ENCODE results near the gene NR6A1. TPM values are rescaled to one million over a fixed set of nuclear protein-coding genes. Genes with fewer than 3 reads are reported as not detected.

NR6A1 gene
- total RNA-seq, 1 experiment from 2014 or later = 97.7 TPM

- no peak for DNase-seq
- Histone ChIP-seq H3K27me3 (ENCODE audit: control insufficient read depth, insufficient read depth, low read length) (no peaks in the 10 kb centered on the region), H3K4me3 (ENCODE audit: insufficient read depth, low read depth, low read length) (no peak overlapping the region), H3K36me3 (replicated peaks; ENCODE audit: control insufficient read depth, insufficient read depth, low read length) (no peaks in the 10 kb centered on the region)
These were observed 212.2 kb downstream of the NR6A1 start for GRCh38 chr9:124558777-124559470.

GRCh38 chr9:124557895-124558294, 213.2 kb downstream of the NR6A1 start:
- H3K36me3 ChIP-seq (replicated peaks; ENCODE audit: control insufficient read depth, insufficient read depth, low read length) = no peaks in the 10 kb centered on the region
- H3K27me3 ChIP-seq (ENCODE audit: control insufficient read depth, insufficient read depth, low read length) = no peaks in the 10 kb centered on the region
- no peak for DNase-seq
- H3K4me3 ChIP-seq (ENCODE audit: insufficient read depth, low read depth, low read length) = no peak overlapping the region

- Histone ChIP-seq H3K4me3 (ENCODE audit: insufficient read depth, low read depth, low read length) (no peak overlapping the region), H3K36me3 (replicated peaks; ENCODE audit: control insufficient read depth, insufficient read depth, low read length) (no peaks in the 10 kb centered on the region), H3K27me3 (ENCODE audit: control insufficient read depth, insufficient read depth, low read length) (no peaks in the 10 kb centered on the region)
- no peak for DNase-seq
These were observed 216.1 kb downstream of the NR6A1 start for GRCh38 chr9:124555043-124555442.

GRCh38 chr9:124553738-124554137, 217.4 kb downstream of the NR6A1 start:
- Histone ChIP-seq H3K36me3 (replicated peaks; ENCODE audit: control insufficient read depth, insufficient read depth, low read length) (no peaks in the 10 kb centered on the region), H3K4me3 (ENCODE audit: insufficient read depth, low read depth, low read length) (no peak overlapping the region), H3K27me3 (ENCODE audit: control insufficient read depth, insufficient read depth, low read length) (no peaks in the 10 kb centered on the region)
- DNase-seq = no peak

DNA sequence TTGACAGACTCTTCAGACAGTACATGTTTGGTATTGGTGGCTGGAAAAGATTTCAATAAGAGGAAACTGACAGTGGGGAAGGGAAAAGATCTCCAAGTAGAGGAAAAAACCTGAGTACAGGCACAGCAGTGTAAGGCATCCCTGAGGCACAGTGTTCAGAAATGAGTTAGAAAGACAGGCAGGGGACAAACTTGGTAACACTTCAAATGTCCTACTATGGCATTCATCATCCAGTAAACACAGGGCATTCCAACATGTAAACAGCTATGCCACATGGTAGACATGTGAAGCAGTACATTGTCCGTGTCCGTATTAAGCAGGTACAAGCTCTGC, 218.9 kb downstream of the NR6A1 start:
- H3K27me3 ChIP-seq (ENCODE audit: control insufficient read depth, insufficient read depth, low read length) = no peaks in the 10 kb centered on the region

DNA sequence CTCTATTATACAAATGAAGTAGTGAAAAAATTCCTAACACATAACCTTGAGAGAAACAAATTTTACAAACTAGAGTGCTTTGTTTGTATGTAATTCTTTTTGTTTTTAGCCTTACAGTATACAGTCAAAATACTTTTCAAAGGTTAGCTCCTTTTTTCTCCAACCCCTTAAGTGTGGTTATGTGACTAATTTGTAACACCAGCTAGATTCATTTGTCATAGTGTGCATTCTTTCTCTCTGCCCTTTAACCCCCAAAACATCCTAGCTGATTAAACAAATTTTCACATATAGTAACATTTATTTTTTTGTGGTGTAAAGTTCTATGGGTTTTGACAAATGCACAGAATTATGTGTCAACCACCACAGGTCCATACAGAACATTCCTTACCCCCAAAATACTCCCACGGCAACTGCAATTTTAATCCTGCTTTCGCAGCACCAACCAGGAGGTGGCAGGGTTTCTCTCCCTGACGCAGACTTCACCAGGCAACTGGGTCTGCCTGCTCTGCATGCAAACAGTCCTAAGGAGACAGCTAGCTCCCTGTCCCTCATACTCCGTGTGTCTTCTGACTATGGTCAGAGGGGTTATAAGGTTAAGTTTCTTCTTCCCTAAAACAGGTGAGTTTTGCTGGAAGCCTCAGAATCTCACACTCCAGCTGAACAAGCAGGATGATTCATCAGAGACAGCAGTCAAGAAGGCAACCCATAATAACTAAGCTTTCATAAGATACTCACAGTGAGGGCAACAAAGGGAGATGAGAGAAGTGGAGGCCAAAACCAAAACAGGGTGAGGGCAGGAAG, 219.4 kb downstream of the NR6A1 start:
- Histone ChIP-seq H3K27me3 (ENCODE audit: control insufficient read depth, insufficient read depth, low read length) (no peaks in the 10 kb centered on the region), H3K36me3 (replicated peaks; ENCODE audit: control insufficient read depth, insufficient read depth, low read length) (no peaks in the 10 kb centered on the region), H3K4me3 (ENCODE audit: insufficient read depth, low read depth, low read length) (no peak overlapping the region)
- peak; percentile 60 for DNase-seq

More for the DNA sequence above, 218.9 kb downstream of the NR6A1 start:
- Histone ChIP-seq H3K4me3 (ENCODE audit: insufficient read depth, low read depth, low read length) (no peak overlapping the region), H3K36me3 (replicated peaks; ENCODE audit: control insufficient read depth, insufficient read depth, low read length) (no peaks in the 10 kb centered on the region)
- DNase-seq = no peak

DNA sequence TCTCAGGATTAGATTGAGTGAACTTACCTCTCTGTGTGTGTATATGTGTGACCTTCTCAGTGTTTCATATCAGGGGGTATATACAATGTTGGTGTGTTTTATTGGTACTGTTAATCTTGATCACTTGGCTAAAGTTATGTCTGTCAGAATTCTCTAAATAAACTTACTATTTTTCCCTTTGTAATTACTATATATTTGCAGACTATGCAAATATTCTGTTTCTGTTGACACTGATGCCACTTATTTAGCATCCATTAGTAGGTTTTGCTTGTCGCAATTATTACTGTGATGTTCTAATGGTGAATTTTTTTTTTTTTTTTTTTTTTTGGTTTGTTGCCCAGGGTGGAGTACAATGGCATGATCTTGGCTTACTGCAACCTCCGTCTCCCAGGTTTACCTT, 221.0 kb downstream of the NR6A1 start:
- Histone ChIP-seq H3K27me3 (ENCODE audit: control insufficient read depth, insufficient read depth, low read length) (no peaks in the 10 kb centered on the region), H3K4me3 (ENCODE audit: insufficient read depth, low read depth, low read length) (no peak overlapping the region), H3K36me3 (replicated peaks; ENCODE audit: control insufficient read depth, insufficient read depth, low read length) (no peaks in the 10 kb centered on the region)
- no peak for DNase-seq

- DNase-seq = no peak
- no peaks in the 10 kb centered on the region for H3K36me3 ChIP-seq (replicated peaks; ENCODE audit: control insufficient read depth, insufficient read depth, low read length)
- H3K4me3 ChIP-seq (ENCODE audit: insufficient read depth, low read depth, low read length) = no peak overlapping the region
- H3K27me3 ChIP-seq (ENCODE audit: control insufficient read depth, insufficient read depth, low read length) = no peaks in the 10 kb centered on the region
These were observed 222.1 kb downstream of the NR6A1 start for GRCh38 chr9:124549016-124549415.

- H3K4me3 ChIP-seq (ENCODE audit: insufficient read depth, low read depth, low read length) = no peak overlapping the region
- DNase-seq = no peak
- peaks cover 2% of the 10 kb centered on the region; the same call in 1 of the 2 replicates for H3K36me3 ChIP-seq (replicated peaks; ENCODE audit: control insufficient read depth, insufficient read depth, low read length)
- H3K27me3 ChIP-seq (ENCODE audit: control insufficient read depth, insufficient read depth, low read length) = no peaks in the 10 kb centered on the region
These were observed 226.6 kb downstream of the NR6A1 start for GRCh38 chr9:124544535-124544934.

GRCh38 chr9:124541824-124542223, 229.3 kb downstream of the NR6A1 start:
- Histone ChIP-seq H3K27me3 (ENCODE audit: control insufficient read depth, insufficient read depth, low read length) (no peaks in the 10 kb centered on the region), H3K36me3 (replicated peaks; ENCODE audit: control insufficient read depth, insufficient read depth, low read length) (peaks cover 2% of the 10 kb centered on the region; the same call in 1 of the 2 replicates), H3K4me3 (ENCODE audit: insufficient read depth, low read depth, low read length) (no peak overlapping the region)

GRCh38 chr9:124537926-124538325, 233.2 kb downstream of the NR6A1 start:
- H3K27me3 ChIP-seq (ENCODE audit: control insufficient read depth, insufficient read depth, low read length) = no peaks in the 10 kb centered on the region
- DNase-seq = no peak
- peaks cover 6% of the 10 kb centered on the region for H3K36me3 ChIP-seq (replicated peaks; ENCODE audit: control insufficient read depth, insufficient read depth, low read length)
- no peak overlapping the region for H3K4me3 ChIP-seq (ENCODE audit: insufficient read depth, low read depth, low read length)

More at GRCh38 chr9:124541824-124542223, 229.3 kb downstream of the NR6A1 start:
- DNase-seq = no peak

DNA sequence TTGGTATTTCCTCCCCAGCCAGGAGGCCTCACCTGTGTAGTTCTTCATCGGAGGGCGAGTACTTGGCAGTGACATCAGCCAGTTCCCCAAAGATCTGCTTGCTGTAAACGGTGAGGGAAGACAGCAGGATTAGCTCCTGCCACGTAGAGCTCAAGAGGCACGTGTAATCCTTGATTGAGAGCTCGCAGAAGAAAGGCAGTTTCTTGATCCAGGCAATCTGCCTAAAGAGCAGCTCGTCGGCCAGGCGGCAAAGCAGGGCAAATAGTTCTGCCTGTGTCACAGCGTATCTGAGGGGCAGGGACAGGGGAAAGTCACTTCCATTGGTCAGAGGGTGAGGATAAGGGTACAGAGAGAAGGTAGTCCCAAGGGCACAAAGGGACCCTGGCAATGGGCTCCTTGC, 235.3 kb downstream of the NR6A1 start:
- Histone ChIP-seq H3K36me3 (replicated peaks; ENCODE audit: control insufficient read depth, insufficient read depth, low read length) (peaks cover 6% of the 10 kb centered on the region), H3K4me3 (ENCODE audit: insufficient read depth, low read depth, low read length) (no peak overlapping the region), H3K27me3 (ENCODE audit: control insufficient read depth, insufficient read depth, low read length) (no peaks in the 10 kb centered on the region)
- DNase-seq = no peak

DNA sequence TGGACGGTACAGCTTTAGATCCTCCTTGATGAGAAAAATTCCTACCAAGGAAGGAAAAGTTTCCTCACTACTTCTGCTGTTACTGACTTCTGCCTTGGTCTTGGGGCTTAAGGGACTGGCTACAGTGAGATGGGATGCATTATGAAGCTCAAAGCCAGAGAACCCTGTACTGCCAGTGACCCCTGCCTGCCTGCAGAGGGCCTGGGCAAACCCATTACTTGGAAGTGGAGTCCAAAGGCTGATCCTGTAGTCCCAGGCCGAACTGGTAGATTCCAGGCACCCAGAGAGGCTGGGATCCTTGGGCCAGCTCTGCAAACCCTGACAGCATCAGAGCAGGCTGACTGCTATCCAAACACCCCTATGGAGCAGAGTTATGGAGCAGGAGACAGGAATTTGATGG, 238.2 kb downstream of the NR6A1 start:
- Histone ChIP-seq H3K36me3 (replicated peaks; ENCODE audit: control insufficient read depth, insufficient read depth, low read length) (peaks cover 4% of the 10 kb centered on the region), H3K4me3 (ENCODE audit: insufficient read depth, low read depth, low read length) (no peak overlapping the region), H3K27me3 (ENCODE audit: control insufficient read depth, insufficient read depth, low read length) (no peaks in the 10 kb centered on the region)
- no peak for DNase-seq

GRCh38 chr9:124531115-124531514, 240.0 kb downstream of the NR6A1 start:
- Histone ChIP-seq H3K27me3 (ENCODE audit: control insufficient read depth, insufficient read depth, low read length) (no peaks in the 10 kb centered on the region), H3K36me3 (replicated peaks; ENCODE audit: control insufficient read depth, insufficient read depth, low read length) (peaks cover 4% of the 10 kb centered on the region), H3K4me3 (ENCODE audit: insufficient read depth, low read depth, low read length) (no peak overlapping the region)
- no peak for DNase-seq

GRCh38 chr9:124530246-124530645, 240.9 kb downstream of the NR6A1 start:
- peaks cover 3% of the 10 kb centered on the region; the same call in 1 of the 2 replicates for H3K36me3 ChIP-seq (replicated peaks; ENCODE audit: control insufficient read depth, insufficient read depth, low read length)
- H3K4me3 ChIP-seq (ENCODE audit: insufficient read depth, low read depth, low read length) = no peak overlapping the region
- no peak for DNase-seq
- no peaks in the 10 kb centered on the region for H3K27me3 ChIP-seq (ENCODE audit: control insufficient read depth, insufficient read depth, low read length)

Measured in H7 (cell line).